Measurements from ENCODE around the gene VDAC1. TPM values are rescaled to one million over a fixed set of nuclear protein-coding genes. Genes with fewer than 3 reads are reported as not detected.

The VDAC1 gene
- total and polyA plus RNA-seq, 10 of the 15 experiments (the other 5 are each of a cell fraction or from before 2014, with no cell fraction given) = 245 to 488 (median 349) TPM

- TF ChIP-seq YY1 (IDR thresholded peaks at IDR 0.05; ENCODE audit: low read depth, low read length) (0 out of 2 replicates have a peak, but pooled peaks have one; percentile 18), HCFC1 (IDR thresholded peaks at IDR 0.05; ENCODE audit: low read length) (peak; percentile 13; the same call in 1 of the 2 replicates), SIX5 (IDR thresholded peaks at IDR 0.05; ENCODE audit: low read depth, low read length, severe bottlenecking) (no peak), NR2F1 (conservative IDR thresholded peaks at IDR 0.05) (0 out of 2 replicates have a peak, but pooled peaks have one; percentile 0), ZBTB11 (CRISPR knock-in tag; IDR thresholded peaks at IDR 0.05) (no peak), CREM (IDR thresholded peaks at IDR 0.05; ENCODE audit: low read depth) (peak; percentile 63), CHD1 (IDR thresholded peaks at IDR 0.05; ENCODE audit: low read depth, low read length) (no peak), NRF1 (conservative IDR thresholded peaks at IDR 0.05; ENCODE audit: low read depth, low read length) (peak; percentile 37; the same call in 1 of the 2 replicates), CBX5 (IDR thresholded peaks at IDR 0.05; ENCODE audit: low read depth) (no peak), ZNF687 (IDR thresholded peaks at IDR 0.05) (peak; percentile 56), IKZF1 (conservative IDR thresholded peaks at IDR 0.05) (peak; percentile 65; the same call in 1 of the 2 replicates), SIN3A (IDR thresholded peaks at IDR 0.05; ENCODE audit: low read depth, low read length) (peak; percentile 17; the same call in 1 of the 2 replicates), WRNIP1 (IDR thresholded peaks at IDR 0.05; ENCODE audit: borderline replicate concordance, low read depth, low read length) (no peak), MXI1 (IDR thresholded peaks at IDR 0.05; ENCODE audit: low read depth, low read length) (peak; percentile 62), CTCF (IDR thresholded peaks at IDR 0.05 in 2 of 3, conservative IDR thresholded peaks at IDR 0.05 in 1 of 3; ENCODE audit: control insufficient read depth in 2 of 3, extremely low read depth in 1 of 3, insufficient read depth in 1 of 3, low read depth in 3 of 3, low read length in 3 of 3) (0 out of 6 replicates have a peak, but pooled peaks of 1 of the 3 experiments have one; percentile 2), EED (IDR thresholded peaks at IDR 0.05; ENCODE audit: low read depth) (0 out of 2 replicates have a peak, but pooled peaks have one; percentile 23)
- TF ChIP-seq, protein P1, sequence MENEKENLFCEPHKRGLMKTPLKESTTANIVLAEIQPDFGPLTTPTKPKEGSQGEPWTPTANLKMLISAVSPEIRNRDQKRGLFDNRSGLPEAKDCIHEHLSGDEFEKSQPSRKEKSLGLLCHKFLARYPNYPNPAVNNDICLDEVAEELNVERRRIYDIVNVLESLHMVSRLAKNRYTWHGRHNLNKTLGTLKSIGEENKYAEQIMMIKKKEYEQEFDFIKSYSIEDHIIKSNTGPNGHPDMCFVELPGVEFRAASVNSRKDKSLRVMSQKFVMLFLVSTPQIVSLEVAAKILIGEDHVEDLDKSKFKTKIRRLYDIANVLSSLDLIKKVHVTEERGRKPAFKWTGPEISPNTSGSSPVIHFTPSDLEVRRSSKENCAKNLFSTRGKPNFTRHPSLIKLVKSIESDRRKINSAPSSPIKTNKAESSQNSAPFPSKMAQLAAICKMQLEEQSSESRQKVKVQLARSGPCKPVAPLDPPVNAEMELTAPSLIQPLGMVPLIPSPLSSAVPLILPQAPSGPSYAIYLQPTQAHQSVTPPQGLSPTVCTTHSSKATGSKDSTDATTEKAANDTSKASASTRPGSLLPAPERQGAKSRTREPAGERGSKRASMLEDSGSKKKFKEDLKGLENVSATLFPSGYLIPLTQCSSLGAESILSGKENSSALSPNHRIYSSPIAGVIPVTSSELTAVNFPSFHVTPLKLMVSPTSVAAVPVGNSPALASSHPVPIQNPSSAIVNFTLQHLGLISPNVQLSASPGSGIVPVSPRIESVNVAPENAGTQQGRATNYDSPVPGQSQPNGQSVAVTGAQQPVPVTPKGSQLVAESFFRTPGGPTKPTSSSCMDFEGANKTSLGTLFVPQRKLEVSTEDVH (IDR thresholded peaks at IDR 0.05; ENCODE audit: low read depth, partially characterized antibody) = no peak
These were observed at the start of gene VDAC1 (continued) for GRCh38 chr5:134004626-134005416.
